ENCODE measurements around the gene NAIF1.

The NAIF1 gene

GRCh38 chr9:128100581-128100980, 33.5 kb upstream of the NAIF1 start:
- no peaks in the 10 kb centered on the region for H3K9me3 ChIP-seq (ENCODE audit: control insufficient read depth, insufficient read depth, low read depth, low read length)
- no peak overlapping the region for H3K9ac ChIP-seq (ENCODE audit: low read length)
- H3K4me3 ChIP-seq (ENCODE audit: low read depth, low read length), result no peak overlapping the region
- peaks cover 42% of the 10 kb centered on the region for H3K4me1 ChIP-seq (ENCODE audit: control insufficient read depth, insufficient read depth, low read length)
- peaks cover 46% of the 10 kb centered on the region for H3K36me3 ChIP-seq (ENCODE audit: control insufficient read depth, insufficient read depth, low read length)
- no peaks in the 10 kb centered on the region for H3K27me3 ChIP-seq (ENCODE audit: control insufficient read depth, insufficient read depth, low read length)
- no peak overlapping the region for H3K27ac ChIP-seq (ENCODE audit: low read depth, low read length)

- Histone ChIP-seq H3K9me3 (ENCODE audit: control insufficient read depth, insufficient read depth, low read depth, low read length) (no peaks in the 10 kb centered on the region), H3K4me3 (ENCODE audit: low read depth, low read length) (peak overlapping the region; percentile 73; the same call in 1 of the 2 replicates), H3K27ac (ENCODE audit: low read depth, low read length) (no peak overlapping the region), H3K36me3 (ENCODE audit: control insufficient read depth, insufficient read depth, low read length) (peaks cover 42% of the 10 kb centered on the region), H3K27me3 (ENCODE audit: control insufficient read depth, insufficient read depth, low read length) (no peaks in the 10 kb centered on the region), H3K9ac (ENCODE audit: low read length) (peak overlapping the region; percentile 87), H3K4me1 (ENCODE audit: control insufficient read depth, insufficient read depth, low read length) (peaks cover 42% of the 10 kb centered on the region)
Measured at GRCh38 chr9:128099932-128100491, 32.9 kb upstream of the NAIF1 start.

GRCh38 chr9:128099231-128099931, 32.3 kb upstream of the NAIF1 start:
- Histone ChIP-seq H3K9me3 (ENCODE audit: control insufficient read depth, insufficient read depth, low read depth, low read length) (no peaks in the 10 kb centered on the region), H3K27me3 (ENCODE audit: control insufficient read depth, insufficient read depth, low read length) (no peaks in the 10 kb centered on the region), H3K4me3 (ENCODE audit: low read depth, low read length) (peak overlapping the region; percentile 73), H3K9ac (ENCODE audit: low read length) (peak overlapping the region; percentile 87), H3K4me1 (ENCODE audit: control insufficient read depth, insufficient read depth, low read length) (peaks cover 42% of the 10 kb centered on the region), H3K36me3 (ENCODE audit: control insufficient read depth, insufficient read depth, low read length) (peaks cover 40% of the 10 kb centered on the region), H3K27ac (ENCODE audit: low read depth, low read length) (peak overlapping the region; percentile 72; the same call in 1 of the 2 replicates)

- H3K36me3 ChIP-seq (ENCODE audit: control insufficient read depth, insufficient read depth, low read length), result peaks cover 32% of the 10 kb centered on the region
- peaks cover 42% of the 10 kb centered on the region for H3K4me1 ChIP-seq (ENCODE audit: control insufficient read depth, insufficient read depth, low read length)
- H3K27ac ChIP-seq (ENCODE audit: low read depth, low read length), result peak overlapping the region; percentile 72
- H3K4me3 ChIP-seq (ENCODE audit: low read depth, low read length), result peak overlapping the region; percentile 73
- no peaks in the 10 kb centered on the region for H3K9me3 ChIP-seq (ENCODE audit: control insufficient read depth, insufficient read depth, low read depth, low read length)
- H3K27me3 ChIP-seq (ENCODE audit: control insufficient read depth, insufficient read depth, low read length), result no peaks in the 10 kb centered on the region
- H3K9ac ChIP-seq (ENCODE audit: low read length), result peak overlapping the region; percentile 87
Measured at GRCh38 chr9:128098297-128099230, 31.4 kb upstream of the NAIF1 start.

- Histone ChIP-seq H3K4me3 (ENCODE audit: low read depth, low read length) (no peak overlapping the region), H3K4me1 (ENCODE audit: control insufficient read depth, insufficient read depth, low read length) (peaks cover 42% of the 10 kb centered on the region), H3K36me3 (ENCODE audit: control insufficient read depth, insufficient read depth, low read length) (peaks cover 23% of the 10 kb centered on the region), H3K27ac (ENCODE audit: low read depth, low read length) (no peak overlapping the region), H3K9ac (ENCODE audit: low read length) (peak overlapping the region; percentile 29), H3K9me3 (ENCODE audit: control insufficient read depth, insufficient read depth, low read depth, low read length) (no peaks in the 10 kb centered on the region), H3K27me3 (ENCODE audit: control insufficient read depth, insufficient read depth, low read length) (no peaks in the 10 kb centered on the region)
Measured at GRCh38 chr9:128097543-128098296, 30.6 kb upstream of the NAIF1 start.

GRCh38 chr9:128096616-128097536, 29.8 kb upstream of the NAIF1 start:
- Histone ChIP-seq H3K9me3 (ENCODE audit: control insufficient read depth, insufficient read depth, low read depth, low read length) (no peaks in the 10 kb centered on the region), H3K4me3 (ENCODE audit: low read depth, low read length) (no peak overlapping the region), H3K4me1 (ENCODE audit: control insufficient read depth, insufficient read depth, low read length) (peaks cover 40% of the 10 kb centered on the region), H3K27ac (ENCODE audit: low read depth, low read length) (no peak overlapping the region), H3K9ac (ENCODE audit: low read length) (no peak overlapping the region), H3K27me3 (ENCODE audit: control insufficient read depth, insufficient read depth, low read length) (no peaks in the 10 kb centered on the region), H3K36me3 (ENCODE audit: control insufficient read depth, insufficient read depth, low read length) (peaks cover 15% of the 10 kb centered on the region)

GRCh38 chr9:128094950-128095544, 27.9 kb upstream of the NAIF1 start:
- no peaks in the 10 kb centered on the region for H3K36me3 ChIP-seq (ENCODE audit: control insufficient read depth, insufficient read depth, low read length)
- no peak overlapping the region for H3K4me3 ChIP-seq (ENCODE audit: low read depth, low read length)
- no peak overlapping the region for H3K9ac ChIP-seq (ENCODE audit: low read length)
- H3K27ac ChIP-seq (ENCODE audit: low read depth, low read length), result no peak overlapping the region
- no peaks in the 10 kb centered on the region for H3K9me3 ChIP-seq (ENCODE audit: control insufficient read depth, insufficient read depth, low read depth, low read length)
- H3K27me3 ChIP-seq (ENCODE audit: control insufficient read depth, insufficient read depth, low read length), result no peaks in the 10 kb centered on the region
- peaks cover 30% of the 10 kb centered on the region for H3K4me1 ChIP-seq (ENCODE audit: control insufficient read depth, insufficient read depth, low read length)

GRCh38 chr9:128094166-128094949, 27.2 kb upstream of the NAIF1 start:
- H3K4me1 ChIP-seq (ENCODE audit: control insufficient read depth, insufficient read depth, low read length), result peaks cover 23% of the 10 kb centered on the region
- H3K9me3 ChIP-seq (ENCODE audit: control insufficient read depth, insufficient read depth, low read depth, low read length), result no peaks in the 10 kb centered on the region
- no peaks in the 10 kb centered on the region for H3K27me3 ChIP-seq (ENCODE audit: control insufficient read depth, insufficient read depth, low read length)
- H3K9ac ChIP-seq (ENCODE audit: low read length), result no peak overlapping the region
- H3K27ac ChIP-seq (ENCODE audit: low read depth, low read length), result no peak overlapping the region
- H3K36me3 ChIP-seq (ENCODE audit: control insufficient read depth, insufficient read depth, low read length), result no peaks in the 10 kb centered on the region
- no peak overlapping the region for H3K4me3 ChIP-seq (ENCODE audit: low read depth, low read length)

- H3K27me3 ChIP-seq (ENCODE audit: control insufficient read depth, insufficient read depth, low read length), result no peaks in the 10 kb centered on the region
- H3K4me3 ChIP-seq (ENCODE audit: low read depth, low read length), result no peak overlapping the region
- H3K4me1 ChIP-seq (ENCODE audit: control insufficient read depth, insufficient read depth, low read length), result peaks cover 16% of the 10 kb centered on the region
- H3K9ac ChIP-seq (ENCODE audit: low read length), result no peak overlapping the region
- H3K27ac ChIP-seq (ENCODE audit: low read depth, low read length), result no peak overlapping the region
- no peaks in the 10 kb centered on the region for H3K9me3 ChIP-seq (ENCODE audit: control insufficient read depth, insufficient read depth, low read depth, low read length)
- H3K36me3 ChIP-seq (ENCODE audit: control insufficient read depth, insufficient read depth, low read length), result no peaks in the 10 kb centered on the region
Measured at GRCh38 chr9:128093011-128093410, 25.9 kb upstream of the NAIF1 start.
